ENCODE results near the gene USP7. TPM values are rescaled to one million over a fixed set of nuclear protein-coding genes. Genes with fewer than 3 reads are reported as not detected.

USP7 gene
- total RNA-seq, 4 donors from 2014 or later: 62.5 to 109 (median 89.1) TPM

DNA sequence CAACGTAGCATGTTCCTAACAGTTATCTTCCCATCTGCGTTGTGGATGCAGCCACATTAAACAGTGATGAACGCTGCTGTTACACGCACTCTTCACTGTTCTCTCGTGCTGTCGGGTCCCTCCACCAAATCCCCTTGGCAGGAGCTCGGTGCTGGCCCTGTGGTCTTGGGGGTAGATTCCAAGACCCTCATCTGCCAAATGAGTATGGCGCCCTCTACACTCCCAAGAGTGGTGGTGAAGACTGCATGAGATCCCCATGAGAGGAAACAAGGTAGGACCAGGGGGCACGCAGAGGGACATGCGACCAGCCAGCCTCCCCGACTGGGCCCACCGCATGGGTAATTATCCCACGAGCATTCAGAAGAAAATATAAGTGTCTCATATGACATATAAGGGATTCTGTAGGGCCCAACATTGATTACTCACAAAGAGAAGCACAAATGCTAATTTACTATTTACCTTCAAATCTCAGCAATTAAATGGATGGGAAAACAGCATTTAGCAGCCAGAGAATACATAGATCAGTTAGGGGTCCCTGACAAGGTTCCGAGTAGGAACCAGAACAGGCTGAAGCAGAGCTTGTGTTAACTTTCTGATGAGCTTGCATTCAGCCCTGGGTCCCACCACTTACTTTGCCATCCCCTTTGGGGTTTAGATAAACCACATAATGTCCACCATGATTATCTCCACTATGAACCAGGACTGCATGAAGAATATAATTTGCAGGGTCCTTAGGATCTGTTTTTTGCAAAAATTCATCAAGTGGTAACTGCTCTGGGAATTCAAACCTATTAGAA lies 57.7 kb downstream of the USP7 start:
- Histone ChIP-seq H3K27me3 (no peaks in the 10 kb centered on the region), H3K9me3 (no peaks in the 10 kb centered on the region), H3K4me3 (no peak overlapping the region), H3K4me1 (peaks cover 0 to 20% (median 0%) of the 10 kb centered on the region in 3 donors), H3K36me3 (peaks cover 38 to 100% (median 69%) of the 10 kb centered on the region in 3 donors), H3K27ac (no peak overlapping the region)
- intact Hi-C loops (cut with DNase I): no loop called here
- TF ChIP-seq, protein P1, sequence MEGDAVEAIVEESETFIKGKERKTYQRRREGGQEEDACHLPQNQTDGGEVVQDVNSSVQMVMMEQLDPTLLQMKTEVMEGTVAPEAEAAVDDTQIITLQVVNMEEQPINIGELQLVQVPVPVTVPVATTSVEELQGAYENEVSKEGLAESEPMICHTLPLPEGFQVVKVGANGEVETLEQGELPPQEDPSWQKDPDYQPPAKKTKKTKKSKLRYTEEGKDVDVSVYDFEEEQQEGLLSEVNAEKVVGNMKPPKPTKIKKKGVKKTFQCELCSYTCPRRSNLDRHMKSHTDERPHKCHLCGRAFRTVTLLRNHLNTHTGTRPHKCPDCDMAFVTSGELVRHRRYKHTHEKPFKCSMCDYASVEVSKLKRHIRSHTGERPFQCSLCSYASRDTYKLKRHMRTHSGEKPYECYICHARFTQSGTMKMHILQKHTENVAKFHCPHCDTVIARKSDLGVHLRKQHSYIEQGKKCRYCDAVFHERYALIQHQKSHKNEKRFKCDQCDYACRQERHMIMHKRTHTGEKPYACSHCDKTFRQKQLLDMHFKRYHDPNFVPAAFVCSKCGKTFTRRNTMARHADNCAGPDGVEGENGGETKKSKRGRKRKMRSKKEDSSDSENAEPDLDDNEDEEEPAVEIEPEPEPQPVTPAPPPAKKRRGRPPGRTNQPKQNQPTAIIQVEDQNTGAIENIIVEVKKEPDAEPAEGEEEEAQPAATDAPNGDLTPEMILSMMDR (IDR thresholded peaks at IDR 0.05): no peak
- TF ChIP-seq POLR2A (IDR thresholded peaks at IDR 0.05): no peak
- 92% methylated on average over 11 of the region's 14 CpGs for WGBS, 2 donors
- no peak for DNase-seq

DNA sequence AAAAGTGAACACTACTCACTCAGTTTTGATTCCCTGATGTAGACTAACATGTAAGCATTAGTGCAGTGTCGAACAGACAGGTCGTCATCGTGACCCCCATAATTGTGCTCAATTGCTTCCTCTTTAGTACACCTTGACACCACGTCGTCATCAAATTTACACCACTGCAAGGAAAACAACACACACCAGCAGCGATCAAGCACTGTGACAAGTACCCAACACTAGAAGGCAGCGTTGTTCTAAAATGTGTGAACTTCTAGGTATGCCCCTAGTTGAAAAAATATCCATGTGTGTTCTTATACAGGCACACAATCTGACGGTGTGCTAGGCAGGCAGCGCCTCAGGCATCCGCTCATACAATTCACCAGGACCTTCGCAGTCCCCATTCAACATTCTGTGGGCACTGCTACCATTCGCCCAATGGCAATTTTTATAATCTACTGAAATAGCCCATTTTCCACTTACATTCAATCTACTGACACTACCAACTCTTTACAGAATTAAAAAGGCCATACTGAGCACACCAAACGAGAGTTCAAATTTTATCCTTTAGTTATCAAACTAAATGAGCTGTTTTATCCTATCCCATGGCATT lies 58.4 kb downstream of the USP7 start:
- 73 to 77% methylated on average over 13 of the region's 13 CpGs for WGBS, 2 donors
- TF ChIP-seq POLR2A (IDR thresholded peaks at IDR 0.05): no peak
- TF ChIP-seq, protein P1 (IDR thresholded peaks at IDR 0.05): peak in 3 of 6 experiments; percentile 23 to 51 (median 29)
- Histone ChIP-seq H3K27ac (no peak overlapping the region), H3K9me3 (no peaks in the 10 kb centered on the region), H3K4me1 (peaks cover 0 to 17% (median 0%) of the 10 kb centered on the region in 3 donors), H3K27me3 (no peaks in the 10 kb centered on the region), H3K36me3 (peaks cover 37 to 100% (median 68%) of the 10 kb centered on the region in 3 donors), H3K4me3 (no peak overlapping the region)
- no peak for DNase-seq
- intact Hi-C loops (cut with DNase I): no loop called here

DNA sequence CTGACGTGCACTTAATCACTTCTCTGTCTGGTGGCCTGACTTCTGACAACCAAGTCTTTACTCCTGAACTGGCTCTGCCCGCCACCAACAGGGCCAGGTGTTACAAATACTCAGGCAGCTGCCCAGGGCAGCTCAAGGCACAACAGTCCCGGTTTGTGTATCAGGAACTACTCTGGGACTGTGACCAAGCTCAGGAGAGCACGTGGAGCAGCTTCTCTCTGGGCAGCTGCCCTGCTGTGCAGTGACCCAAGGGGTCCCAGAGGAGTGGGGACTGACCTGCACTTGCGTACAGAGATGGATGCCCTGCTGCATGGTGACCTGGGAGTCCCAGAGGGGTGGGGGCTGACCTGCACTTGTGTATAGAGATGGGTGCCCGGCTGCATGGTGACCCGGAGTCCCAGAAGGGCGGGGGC lies 59.7 kb downstream of the USP7 start:
- Histone ChIP-seq H3K27ac (no peak overlapping the region), H3K27me3 (no peaks in the 10 kb centered on the region), H3K9me3 (no peaks in the 10 kb centered on the region), H3K4me3 (no peak overlapping the region), H3K36me3 (peaks cover 38 to 100% (median 77%) of the 10 kb centered on the region in 3 donors), H3K4me1 (peaks cover 0 to 9% (median 0%) of the 10 kb centered on the region in 3 donors)
- intact Hi-C loops (cut with DNase I): no loop called here
- TF ChIP-seq, protein P1 (IDR thresholded peaks at IDR 0.05): no peak
- TF ChIP-seq POLR2A (IDR thresholded peaks at IDR 0.05): no peak
- 84 to 93% methylated on average over 1 to 7 of the region's 8 CpGs for WGBS, 2 donors
- no peak for DNase-seq

DNA sequence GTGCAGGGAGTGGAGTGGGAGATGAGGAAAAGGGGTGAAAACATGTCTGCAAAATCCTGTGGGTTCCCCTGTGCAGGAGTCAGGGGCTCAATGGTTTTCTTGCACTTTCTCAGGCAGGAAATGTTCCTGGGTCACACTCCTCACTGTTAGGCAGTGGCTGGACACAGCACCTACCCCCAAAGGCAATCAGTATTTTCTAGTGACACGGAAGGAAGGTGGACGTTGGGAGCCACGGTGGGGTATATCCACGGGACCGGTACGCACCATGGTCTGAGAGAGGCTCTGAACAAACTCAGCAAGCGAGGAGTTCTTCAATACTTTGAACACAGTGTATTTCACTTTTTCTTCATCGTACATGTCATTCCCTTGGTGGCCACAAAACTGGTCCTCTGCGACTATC lies 60.7 kb downstream of the USP7 start:
- no peak for TF ChIP-seq POLR2A (IDR thresholded peaks at IDR 0.05)
- TF ChIP-seq, protein P1 (IDR thresholded peaks at IDR 0.05): no peak
- intact Hi-C loops (cut with DNase I): no loop called here
- H3K4me1 ChIP-seq: no peaks in the 10 kb centered on the region
- no peak overlapping the region for H3K27ac ChIP-seq
- DNase-seq: no peak
- no peak overlapping the region for H3K4me3 ChIP-seq
- peaks cover 40 to 100% (median 83%) of the 10 kb centered on the region in 3 donors for H3K36me3 ChIP-seq
- 94 to 98% methylated on average over 8 to 9 of the region's 9 CpGs for WGBS, 2 donors
- H3K9me3 ChIP-seq: no peaks in the 10 kb centered on the region
- no peaks in the 10 kb centered on the region for H3K27me3 ChIP-seq

DNA sequence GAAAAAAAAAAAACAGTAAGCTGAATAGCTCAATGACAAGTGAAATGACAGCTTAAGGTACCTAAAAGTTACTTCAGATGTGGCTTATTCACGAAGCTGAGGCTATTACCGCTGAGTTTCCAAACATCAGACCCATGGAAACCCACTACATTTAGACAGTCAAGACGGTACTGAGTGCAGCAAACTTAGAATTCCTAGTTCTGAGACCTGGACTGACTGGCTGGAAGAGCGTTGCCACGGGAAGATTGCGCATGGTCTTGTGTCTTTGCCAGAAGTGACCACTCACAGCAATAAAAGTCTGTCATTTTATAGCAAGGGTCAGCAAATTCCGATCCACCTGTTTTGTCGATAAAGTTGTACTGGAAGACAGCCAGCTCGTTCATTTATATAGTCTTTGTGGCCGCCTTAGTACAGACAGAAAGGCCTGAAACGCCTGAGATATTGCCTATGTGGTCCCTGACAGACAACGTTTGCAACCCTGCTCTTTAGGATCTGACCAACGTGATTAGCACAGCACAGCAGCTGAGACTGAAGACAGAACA lies 62.3 kb downstream of the USP7 start:
- H3K4me3 ChIP-seq: no peak overlapping the region
- 80 to 84% methylated on average over 10 to 13 of the region's 13 CpGs for WGBS, 2 donors
- no peaks in the 10 kb centered on the region for H3K27me3 ChIP-seq
- no peak for TF ChIP-seq POLR2A (IDR thresholded peaks at IDR 0.05)
- TF ChIP-seq, protein P1 (IDR thresholded peaks at IDR 0.05): no peak
- H3K4me1 ChIP-seq: no peaks in the 10 kb centered on the region
- no peaks in the 10 kb centered on the region for H3K9me3 ChIP-seq
- peaks cover 36 to 100% (median 83%) of the 10 kb centered on the region in 3 donors for H3K36me3 ChIP-seq
- intact Hi-C loops (cut with DNase I): no loop called here
- no peak for DNase-seq
- no peak overlapping the region for H3K27ac ChIP-seq

Measured in esophagus squamous epithelium (tissue), 5 donors.